Measurements from ENCODE around the gene ITGB7. TPM values are rescaled to one million over a fixed set of nuclear protein-coding genes. Genes with fewer than 3 reads are reported as not detected.

ITGB7 gene
- total RNA-seq, 1 donor from 2014 or later: 1.6 TPM

- Histone ChIP-seq H3K4me3 (ENCODE audit: low read length in 3 of 3) (no peak overlapping the region), H3K36me3 (ENCODE audit: control insufficient read depth in 3 of 3, insufficient read depth in 3 of 3, low read length in 3 of 3) (no peaks in the 10 kb centered on the region), H3K9me3 (ENCODE audit: control insufficient read depth in 3 of 3, low read length in 3 of 3) (no peaks in the 10 kb centered on the region), H3K4me1 (ENCODE audit: control insufficient read depth in 3 of 3, insufficient read depth in 3 of 3, low read length in 3 of 3) (peaks cover 3 to 13% (median 12%) of the 10 kb centered on the region in 3 donors), H3K27me3 (ENCODE audit: control insufficient read depth in 3 of 3, insufficient read depth in 3 of 3, low read length in 3 of 3) (peaks cover 2 to 10% (median 7%) of the 10 kb centered on the region in 3 donors), H3K27ac (ENCODE audit: low read depth, low read length) (no peak overlapping the region), H3K9ac (ENCODE audit: low read depth in 1 of 3, low read length in 3 of 3) (no peak overlapping the region)
Observed at GRCh38 chr12:53198486-53199110, 8.5 kb downstream of the ITGB7 start.

- Histone ChIP-seq H3K27ac (ENCODE audit: low read depth, low read length) (no peak overlapping the region), H3K9ac (ENCODE audit: low read depth in 1 of 3, low read length in 3 of 3) (peak overlapping the region in 2 of 3 donors; percentile 43 to 60), H3K4me1 (ENCODE audit: control insufficient read depth in 3 of 3, insufficient read depth in 3 of 3, low read length in 3 of 3) (peaks cover 3 to 13% (median 12%) of the 10 kb centered on the region in 3 donors), H3K9me3 (ENCODE audit: control insufficient read depth in 3 of 3, low read length in 3 of 3) (no peaks in the 10 kb centered on the region), H3K27me3 (ENCODE audit: control insufficient read depth in 3 of 3, insufficient read depth in 3 of 3, low read length in 3 of 3) (peaks cover 2 to 10% (median 7%) of the 10 kb centered on the region in 3 donors), H3K36me3 (ENCODE audit: control insufficient read depth in 3 of 3, insufficient read depth in 3 of 3, low read length in 3 of 3) (peaks cover 3 to 5% (median 4%) of the 10 kb centered on the region in 3 donors), H3K4me3 (ENCODE audit: low read length in 3 of 3) (peak overlapping the region in 2 of 3 donors; percentile 40 to 45)
Observed at GRCh38 chr12:53197011-53197640, 9.9 kb downstream of the ITGB7 start.

GRCh38 chr12:53196486-53196885, 10.6 kb downstream of the ITGB7 start:
- peaks cover 3 to 13% (median 12%) of the 10 kb centered on the region in 3 donors for H3K4me1 ChIP-seq (ENCODE audit: control insufficient read depth in 3 of 3, insufficient read depth in 3 of 3, low read length in 3 of 3)

GRCh38 chr12:53195516-53196420, 11.3 kb downstream of the ITGB7 start:
- peak overlapping the region in 1 of 3 donors; percentile 16 for H3K9ac ChIP-seq (ENCODE audit: low read depth in 1 of 3, low read length in 3 of 3)
- H3K27ac ChIP-seq (ENCODE audit: low read depth, low read length): no peak overlapping the region
- peaks cover 0 to 13% (median 12%) of the 10 kb centered on the region in 3 donors for H3K4me1 ChIP-seq (ENCODE audit: control insufficient read depth in 3 of 3, insufficient read depth in 3 of 3, low read length in 3 of 3)
- H3K27me3 ChIP-seq (ENCODE audit: control insufficient read depth in 3 of 3, insufficient read depth in 3 of 3, low read length in 3 of 3): peaks cover 2 to 10% (median 7%) of the 10 kb centered on the region in 3 donors
- H3K4me3 ChIP-seq (ENCODE audit: low read length in 3 of 3): no peak overlapping the region
- H3K9me3 ChIP-seq (ENCODE audit: control insufficient read depth in 3 of 3, low read length in 3 of 3): no peaks in the 10 kb centered on the region
- peaks cover 5 to 12% (median 6%) of the 10 kb centered on the region in 3 donors for H3K36me3 ChIP-seq (ENCODE audit: control insufficient read depth in 3 of 3, insufficient read depth in 3 of 3, low read length in 3 of 3)

More at GRCh38 chr12:53196486-53196885, 10.6 kb downstream of the ITGB7 start:
- no peak overlapping the region for H3K27ac ChIP-seq (ENCODE audit: low read depth, low read length)
- H3K27me3 ChIP-seq (ENCODE audit: control insufficient read depth in 3 of 3, insufficient read depth in 3 of 3, low read length in 3 of 3): peaks cover 2 to 10% (median 7%) of the 10 kb centered on the region in 3 donors
- H3K36me3 ChIP-seq (ENCODE audit: control insufficient read depth in 3 of 3, insufficient read depth in 3 of 3, low read length in 3 of 3): peaks cover 4 to 10% (median 5%) of the 10 kb centered on the region in 3 donors
- H3K4me3 ChIP-seq (ENCODE audit: low read length in 3 of 3): no peak overlapping the region
- no peak overlapping the region for H3K9ac ChIP-seq (ENCODE audit: low read depth in 1 of 3, low read length in 3 of 3)
- H3K9me3 ChIP-seq (ENCODE audit: control insufficient read depth in 3 of 3, low read length in 3 of 3): no peaks in the 10 kb centered on the region

GRCh38 chr12:53194973-53195372, 12.1 kb downstream of the ITGB7 start:
- no peak overlapping the region for H3K9ac ChIP-seq (ENCODE audit: low read depth in 1 of 3, low read length in 3 of 3)
- H3K4me1 ChIP-seq (ENCODE audit: control insufficient read depth in 3 of 3, insufficient read depth in 3 of 3, low read length in 3 of 3): peaks cover 0 to 14% (median 13%) of the 10 kb centered on the region in 3 donors
- H3K27me3 ChIP-seq (ENCODE audit: control insufficient read depth in 3 of 3, insufficient read depth in 3 of 3, low read length in 3 of 3): peaks cover 2 to 10% (median 7%) of the 10 kb centered on the region in 3 donors
- no peaks in the 10 kb centered on the region for H3K9me3 ChIP-seq (ENCODE audit: control insufficient read depth in 3 of 3, low read length in 3 of 3)
- peaks cover 5 to 12% (median 6%) of the 10 kb centered on the region in 3 donors for H3K36me3 ChIP-seq (ENCODE audit: control insufficient read depth in 3 of 3, insufficient read depth in 3 of 3, low read length in 3 of 3)
- H3K27ac ChIP-seq (ENCODE audit: low read depth, low read length): no peak overlapping the region
- H3K4me3 ChIP-seq (ENCODE audit: low read length in 3 of 3): no peak overlapping the region

- H3K9me3 ChIP-seq (ENCODE audit: control insufficient read depth in 3 of 3, low read length in 3 of 3): no peaks in the 10 kb centered on the region
- H3K36me3 ChIP-seq (ENCODE audit: control insufficient read depth in 3 of 3, insufficient read depth in 3 of 3, low read length in 3 of 3): peaks cover 6 to 17% (median 7%) of the 10 kb centered on the region in 3 donors
- H3K27me3 ChIP-seq (ENCODE audit: control insufficient read depth in 3 of 3, insufficient read depth in 3 of 3, low read length in 3 of 3): peaks cover 2 to 10% (median 7%) of the 10 kb centered on the region in 3 donors
- H3K4me1 ChIP-seq (ENCODE audit: control insufficient read depth in 3 of 3, insufficient read depth in 3 of 3, low read length in 3 of 3): peaks cover 0 to 14% (median 13%) of the 10 kb centered on the region in 3 donors
- H3K4me3 ChIP-seq (ENCODE audit: low read length in 3 of 3): no peak overlapping the region
- H3K27ac ChIP-seq (ENCODE audit: low read depth, low read length): no peak overlapping the region
- H3K9ac ChIP-seq (ENCODE audit: low read depth in 1 of 3, low read length in 3 of 3): no peak overlapping the region
Observed at GRCh38 chr12:53193985-53194716, 12.9 kb downstream of the ITGB7 start.

GRCh38 chr12:53193040-53193439, 14.0 kb downstream of the ITGB7 start:
- H3K36me3 ChIP-seq (ENCODE audit: control insufficient read depth in 3 of 3, insufficient read depth in 3 of 3, low read length in 3 of 3): peaks cover 12 to 18% (median 17%) of the 10 kb centered on the region in 3 donors
- H3K4me3 ChIP-seq (ENCODE audit: low read length in 3 of 3): no peak overlapping the region
- peaks cover 0 to 3% (median 2%) of the 10 kb centered on the region in 3 donors for H3K27me3 ChIP-seq (ENCODE audit: control insufficient read depth in 3 of 3, insufficient read depth in 3 of 3, low read length in 3 of 3)
- H3K4me1 ChIP-seq (ENCODE audit: control insufficient read depth in 3 of 3, insufficient read depth in 3 of 3, low read length in 3 of 3): peaks cover 0 to 14% (median 13%) of the 10 kb centered on the region in 3 donors
- no peak overlapping the region for H3K9ac ChIP-seq (ENCODE audit: low read depth in 1 of 3, low read length in 3 of 3)
- no peak overlapping the region for H3K27ac ChIP-seq (ENCODE audit: low read depth, low read length)
- H3K9me3 ChIP-seq (ENCODE audit: control insufficient read depth in 3 of 3, low read length in 3 of 3): no peaks in the 10 kb centered on the region

GRCh38 chr12:53192531-53193021, 14.5 kb downstream of the ITGB7 start:
- Histone ChIP-seq H3K4me3 (ENCODE audit: low read length in 3 of 3) (no peak overlapping the region), H3K36me3 (ENCODE audit: control insufficient read depth in 3 of 3, insufficient read depth in 3 of 3, low read length in 3 of 3) (peaks cover 17 to 22% (median 19%) of the 10 kb centered on the region in 3 donors), H3K27ac (ENCODE audit: low read depth, low read length) (no peak overlapping the region), H3K9ac (ENCODE audit: low read depth in 1 of 3, low read length in 3 of 3) (no peak overlapping the region), H3K4me1 (ENCODE audit: control insufficient read depth in 3 of 3, insufficient read depth in 3 of 3, low read length in 3 of 3) (peaks cover 0 to 9% (median 9%) of the 10 kb centered on the region in 3 donors), H3K27me3 (ENCODE audit: control insufficient read depth in 3 of 3, insufficient read depth in 3 of 3, low read length in 3 of 3) (peaks cover 0 to 3% (median 2%) of the 10 kb centered on the region in 3 donors), H3K9me3 (ENCODE audit: control insufficient read depth in 3 of 3, low read length in 3 of 3) (no peaks in the 10 kb centered on the region)
